A204.1 (cell line): Measurements from ENCODE around the gene CCDC12.

ENCODE experiments used
- FAIRE-seq: peaks from 2 replicates; lab custom pipeline; 2012; peaks lifted over from hg19 to GRCh38; lab: Jason Lieb, UNC

CCDC12 gene

DNA sequence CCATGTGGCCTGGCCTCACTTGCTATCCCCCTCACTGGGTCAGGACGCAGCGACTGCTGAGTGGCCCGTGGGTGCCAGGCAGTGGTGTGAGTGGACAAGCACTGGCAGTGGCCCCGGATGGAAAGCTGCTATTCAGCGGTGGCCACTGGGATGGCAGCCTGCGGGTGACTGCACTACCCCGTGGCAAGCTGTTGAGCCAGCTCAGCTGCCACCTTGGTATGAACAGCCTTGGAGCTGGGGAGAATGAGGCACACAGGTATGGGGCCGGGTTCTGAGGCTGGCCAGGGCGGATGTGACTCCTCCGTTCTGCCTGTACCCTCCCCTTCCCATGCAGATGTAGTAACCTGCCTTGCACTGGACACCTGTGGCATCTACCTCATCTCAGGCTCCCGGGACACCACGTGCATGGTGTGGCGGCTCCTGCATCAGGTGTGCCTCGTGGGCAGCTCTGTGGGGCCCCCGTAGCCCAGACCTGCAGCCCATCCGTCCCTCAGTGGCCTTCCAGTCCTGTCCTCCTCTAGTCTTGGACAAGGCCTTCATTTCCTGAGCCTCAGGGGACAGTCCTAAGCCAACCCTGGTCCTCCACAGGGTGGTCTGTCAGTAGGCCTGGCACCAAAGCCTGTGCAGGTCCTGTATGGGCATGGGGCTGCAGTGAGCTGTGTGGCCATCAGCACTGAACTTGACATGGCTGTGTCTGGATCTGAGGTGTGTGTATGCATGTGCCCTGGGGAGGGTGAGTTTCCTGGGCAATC lies 31.1 kb upstream of the CCDC12 start:
- FAIRE-seq, result no peak

DNA sequence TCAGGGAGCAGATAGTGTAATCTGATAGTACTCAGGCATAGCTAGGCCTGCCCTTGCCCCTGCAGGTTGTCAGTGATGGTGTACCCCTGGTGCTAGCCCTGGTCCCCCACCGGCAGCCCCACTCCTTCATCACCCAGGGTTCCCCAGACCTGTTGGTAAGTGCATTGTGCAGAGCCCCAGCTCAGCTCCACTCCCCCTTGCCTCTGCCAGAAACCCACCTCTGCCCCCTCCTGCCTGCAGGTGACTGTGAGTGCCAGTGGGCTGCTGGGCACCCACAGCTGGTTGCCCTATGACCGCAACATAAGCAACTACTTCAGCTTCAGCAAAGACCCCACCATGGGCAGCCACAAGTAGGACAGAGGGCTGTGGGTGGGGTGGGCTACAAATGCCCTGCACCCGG lies 30.5 kb upstream of the CCDC12 start:
- no peak for FAIRE-seq

- FAIRE-seq, result no peak
Measured at GRCh38 chr3:47006145-47006651, 29.7 kb upstream of the CCDC12 start.

GRCh38 chr3:47005212-47006144 lies 28.9 kb upstream of the CCDC12 start:
- FAIRE-seq, result no peak

DNA sequence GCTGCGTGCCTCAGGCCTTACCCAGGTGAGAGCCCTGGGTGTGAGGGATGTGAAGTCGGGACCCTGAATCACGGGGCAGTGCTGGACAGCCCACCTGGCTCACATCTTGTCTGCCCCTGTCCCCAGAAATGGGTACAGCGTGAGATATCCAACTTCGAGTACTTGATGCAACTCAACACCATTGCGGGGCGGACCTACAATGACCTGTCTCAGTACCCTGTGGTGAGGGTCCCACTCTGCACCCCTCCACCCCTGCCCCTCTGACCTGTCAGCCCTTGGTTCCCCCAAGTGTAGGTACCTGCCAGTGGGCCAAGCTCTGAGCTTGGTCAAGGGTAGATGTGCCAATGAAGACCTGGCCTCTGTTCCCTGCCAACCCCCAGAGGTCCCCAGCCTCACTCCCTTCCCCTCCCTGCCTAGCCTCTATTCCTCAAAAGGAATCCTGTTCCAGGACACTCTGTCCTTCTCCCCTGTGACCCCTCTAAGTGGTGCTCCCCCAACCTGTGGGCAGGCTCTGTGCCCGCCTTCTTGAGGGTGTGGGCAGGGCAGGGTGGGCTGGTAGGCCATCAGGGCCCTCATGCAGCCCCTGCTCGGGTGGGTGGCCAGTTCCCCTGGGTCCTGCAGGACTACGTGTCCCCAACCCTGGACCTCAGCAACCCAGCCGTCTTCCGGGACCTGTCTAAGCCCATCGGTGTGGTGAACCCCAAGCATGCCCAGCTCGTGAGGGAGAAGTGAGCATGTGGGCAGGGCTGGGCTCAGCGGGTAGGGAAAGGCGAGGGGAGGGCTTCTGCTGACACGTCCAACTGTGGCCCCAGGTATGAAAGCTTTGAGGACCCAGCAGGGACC lies 28.0 kb upstream of the CCDC12 start:
- FAIRE-seq, result no peak

DNA sequence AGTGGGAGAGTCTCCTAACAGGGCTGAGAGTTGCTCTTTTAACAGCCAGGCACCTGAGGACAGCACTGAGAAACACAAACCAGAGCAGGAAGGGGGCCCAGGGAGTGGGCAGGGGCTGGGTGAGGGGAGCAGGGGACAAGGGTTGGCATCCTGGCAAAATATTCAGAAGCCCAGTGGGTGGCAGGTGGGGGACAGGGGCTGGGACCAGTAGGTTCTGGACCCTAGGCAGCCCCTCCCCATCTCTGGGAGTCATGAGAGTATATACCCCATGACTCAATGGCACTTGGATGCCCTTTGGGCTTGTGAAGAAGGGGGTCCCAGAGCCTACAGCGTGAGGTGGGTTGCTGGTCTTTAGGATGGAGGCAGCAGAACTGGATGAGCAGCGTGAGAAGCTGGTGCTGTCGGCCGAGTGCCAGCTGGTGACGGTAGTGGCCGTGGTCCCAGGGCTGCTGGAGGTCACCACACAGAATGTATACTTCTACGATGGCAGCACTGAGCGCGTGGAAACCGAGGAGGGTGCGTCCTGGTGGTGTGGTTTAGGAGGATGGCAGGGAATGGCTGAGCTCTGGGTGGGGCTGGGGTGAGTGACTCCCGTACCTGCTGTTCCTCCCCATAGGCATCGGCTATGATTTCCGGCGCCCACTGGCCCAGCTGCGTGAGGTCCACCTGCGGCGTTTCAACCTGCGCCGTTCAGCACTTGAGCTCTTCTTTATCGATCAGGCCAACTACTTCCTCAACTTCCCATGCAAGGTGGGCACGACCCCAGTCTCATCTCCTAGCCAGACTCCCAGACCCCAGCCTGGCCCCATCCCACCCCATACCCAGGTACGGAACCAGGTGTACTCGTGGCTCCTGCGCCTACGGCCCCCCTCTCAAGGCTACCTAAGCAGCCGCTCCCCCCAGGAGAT lies 27.2 kb upstream of the CCDC12 start:
- FAIRE-seq, result no peak

- no peak for FAIRE-seq
Measured at GRCh38 chr3:47003056-47003410, 26.5 kb upstream of the CCDC12 start.

DNA sequence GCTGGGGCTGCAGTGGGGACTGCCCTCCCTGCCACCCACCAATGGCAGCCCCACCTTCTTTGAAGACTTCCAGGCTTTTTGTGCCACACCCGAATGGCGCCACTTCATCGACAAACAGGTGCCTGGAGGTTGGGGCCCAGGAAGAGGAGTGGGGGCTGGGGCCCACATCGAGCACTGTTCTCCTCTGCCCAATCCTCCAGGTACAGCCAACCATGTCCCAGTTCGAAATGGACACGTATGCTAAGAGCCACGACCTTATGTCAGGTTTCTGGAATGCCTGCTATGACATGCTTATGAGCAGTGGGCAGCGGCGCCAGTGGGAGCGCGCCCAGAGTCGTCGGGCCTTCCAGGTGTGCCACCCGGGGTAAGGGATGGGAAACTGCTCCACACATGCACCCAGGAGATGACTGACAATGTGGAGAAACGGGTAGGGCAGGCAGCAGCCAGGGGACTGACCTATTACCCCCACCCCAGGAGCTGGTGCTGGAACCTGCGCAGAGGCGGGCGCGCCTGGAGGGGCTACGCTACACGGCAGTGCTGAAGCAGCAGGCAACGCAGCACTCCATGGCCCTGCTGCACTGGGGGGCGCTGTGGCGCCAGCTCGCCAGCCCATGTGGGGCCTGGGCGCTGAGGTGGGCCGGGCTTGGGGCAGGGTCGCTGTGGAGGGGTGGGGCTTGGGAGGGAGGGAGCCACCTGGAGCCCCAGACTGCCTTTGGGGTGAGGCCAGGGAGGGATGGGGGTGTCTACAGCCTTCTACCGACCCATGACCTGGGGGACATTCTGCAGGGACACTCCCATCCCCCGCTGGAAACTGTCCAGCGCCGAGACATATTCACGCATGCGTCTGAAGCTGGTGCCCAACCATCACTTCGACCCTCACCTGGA lies 25.9 kb upstream of the CCDC12 start:
- no peak for FAIRE-seq

GRCh38 chr3:47001731-47002170 lies 25.2 kb upstream of the CCDC12 start:
- no peak for FAIRE-seq

GRCh38 chr3:47000922-47001730 lies 24.6 kb upstream of the CCDC12 start:
- FAIRE-seq, result no peak

- FAIRE-seq, result no peak
Measured at GRCh38 chr3:47000198-47000815, 23.8 kb upstream of the CCDC12 start.

DNA sequence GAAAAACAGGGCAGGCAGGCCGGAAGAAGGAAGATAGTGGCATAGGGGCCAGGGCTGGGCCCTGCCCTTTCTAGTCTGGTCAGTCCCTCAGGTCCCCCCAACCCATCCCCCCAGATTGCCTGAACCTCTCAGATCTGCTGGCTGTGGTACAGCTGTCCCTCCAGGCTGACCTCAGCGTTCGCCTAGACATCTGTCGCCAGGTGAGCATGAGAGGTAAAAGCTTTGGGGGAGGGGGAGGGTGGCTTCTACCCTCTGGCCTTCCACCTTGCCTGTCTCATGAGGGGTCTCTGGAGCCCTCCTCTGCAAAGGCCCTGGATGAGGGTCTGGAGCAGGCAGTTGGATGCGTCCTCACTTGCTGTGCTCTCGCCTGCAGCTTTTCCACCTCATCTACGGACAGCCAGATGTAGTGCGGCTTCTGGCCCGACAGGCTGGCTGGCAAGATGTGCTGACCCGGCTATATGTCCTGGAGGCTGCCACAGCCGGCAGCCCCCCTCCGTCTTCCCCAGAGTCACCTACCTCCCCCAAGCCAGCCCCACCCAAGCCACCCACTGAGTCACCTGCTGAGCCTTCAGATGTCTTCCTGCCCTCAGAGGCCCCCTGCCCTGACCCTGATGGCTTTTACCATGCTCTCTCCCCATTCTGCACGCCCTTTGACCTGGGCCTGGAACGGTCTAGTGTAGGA lies 23.1 kb upstream of the CCDC12 start:
- no peak for FAIRE-seq

DNA sequence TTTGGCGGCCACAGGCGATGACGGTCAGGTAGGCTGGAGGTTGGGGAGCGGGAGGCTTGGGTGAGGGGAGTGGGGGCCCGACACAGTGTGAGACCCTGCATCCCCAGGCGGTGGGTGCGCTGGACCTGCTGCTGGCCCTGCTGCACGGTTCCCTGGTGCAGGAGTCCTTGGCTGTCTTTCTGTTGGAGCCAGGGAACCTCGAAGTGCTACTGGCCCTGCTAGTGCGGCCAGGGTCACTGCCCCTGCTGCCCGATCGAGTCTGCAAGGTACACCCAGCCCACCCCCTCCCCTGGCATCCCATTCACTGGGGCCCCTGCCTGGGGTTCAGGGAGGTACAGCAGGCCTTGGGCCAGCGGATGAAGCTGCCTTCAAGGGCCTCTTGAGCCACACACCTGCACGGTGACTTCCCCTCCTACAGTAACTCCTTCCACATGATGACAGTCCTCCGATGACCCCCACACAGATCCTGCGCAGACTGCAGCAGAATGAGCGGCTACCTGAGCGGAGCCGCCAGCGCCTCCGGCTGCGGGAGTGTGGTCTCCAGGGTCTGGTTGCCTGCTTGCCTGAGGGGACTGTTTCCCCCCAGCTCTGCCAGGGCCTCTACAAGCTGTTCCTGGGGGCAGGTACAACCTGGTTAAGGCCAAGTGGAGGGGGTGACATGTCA lies 22.4 kb upstream of the CCDC12 start:
- FAIRE-seq, result no peak

- no peak for FAIRE-seq
Measured at GRCh38 chr3:46998121-46998851, 21.7 kb upstream of the CCDC12 start.

GRCh38 chr3:46997453-46998091 lies 21.0 kb upstream of the CCDC12 start:
- FAIRE-seq, result no peak

- no peak for FAIRE-seq
Measured at GRCh38 chr3:46996689-46997452, 20.3 kb upstream of the CCDC12 start.
